HG02571 (cell line): Measurements from ENCODE around the gene GRIN2A.
"Not testable (repeated sequence)": the region's sequence is repeated elsewhere in the genome, so short reads cannot be mapped to it uniquely, and the experiment has no call there.

Experiments
- ATAC-seq: cut with Tn5 transposase; IDR thresholded peaks from one replicate; pipeline ENCODE4 v1.9.1; 2021; ENCODE audit warnings: mild to moderate bottlenecking, moderate library complexity; ENCODE audit not compliant: unreplicated experiment

The GRIN2A gene

GRCh38 chr16:9875981-9876380 lies 306.2 kb downstream of the GRIN2A start:
- ATAC-seq, result not testable (repeated sequence)

- no peak for ATAC-seq
Measured at GRCh38 chr16:9874219-9874618, 308.0 kb downstream of the GRIN2A start.

GRCh38 chr16:9870962-9871361 lies 311.3 kb downstream of the GRIN2A start:
- no peak for ATAC-seq

GRCh38 chr16:9869776-9870175 lies 312.5 kb downstream of the GRIN2A start:
- ATAC-seq, result no peak

- no peak for ATAC-seq
Measured at GRCh38 chr16:9868606-9869149, 313.6 kb downstream of the GRIN2A start.

- ATAC-seq, result no peak
Measured at GRCh38 chr16:9867176-9867575, 315.1 kb downstream of the GRIN2A start.

GRCh38 chr16:9864461-9864860 lies 317.8 kb downstream of the GRIN2A start:
- ATAC-seq, result no peak

- ATAC-seq, result no peak
Measured at GRCh38 chr16:9862327-9862726, 319.9 kb downstream of the GRIN2A start.

GRCh38 chr16:9860876-9861275 lies 321.4 kb downstream of the GRIN2A start:
- no peak for ATAC-seq

- ATAC-seq, result no peak
Measured at GRCh38 chr16:9859701-9860327, 322.4 kb downstream of the GRIN2A start.

- no peak for ATAC-seq
Measured at GRCh38 chr16:9854675-9855074, 327.6 kb downstream of the GRIN2A start.

- ATAC-seq, result no peak
Measured at GRCh38 chr16:9852003-9852402, 330.2 kb downstream of the GRIN2A start.

- no peak for ATAC-seq
Measured at GRCh38 chr16:9850817-9851216, 331.4 kb downstream of the GRIN2A start.

- no peak for ATAC-seq
Measured at GRCh38 chr16:9849697-9850245, 332.5 kb downstream of the GRIN2A start.

GRCh38 chr16:9847146-9847545 lies 335.1 kb downstream of the GRIN2A start:
- ATAC-seq, result no peak

- no peak for ATAC-seq
Measured at GRCh38 chr16:9846362-9847099, 335.7 kb downstream of the GRIN2A start.

- no peak for ATAC-seq
Measured at GRCh38 chr16:9845661-9846361, 336.4 kb downstream of the GRIN2A start.

- no peak for ATAC-seq
Measured at GRCh38 chr16:9844361-9844760, 337.9 kb downstream of the GRIN2A start.

- ATAC-seq, result no peak
Measured at GRCh38 chr16:9843424-9844018, 338.7 kb downstream of the GRIN2A start.

GRCh38 chr16:9840761-9841665 lies 341.2 kb downstream of the GRIN2A start:
- no peak for ATAC-seq
